Activated T-cell treated with anti-CD3 and anti-CD28 coated beads, Interleukin-2, amount 50 U/mL, for 72 hours (primary cell): Measurements from ENCODE around the gene ROR1. TPM values are rescaled to one million over a fixed set of nuclear protein-coding genes. Genes with fewer than 3 reads are reported as not detected.

Experiments used
- ATAC-seq, 2 donors: fragments of 150-1000 bp; cut with Tn5 transposase; replicated peaks in 1 of 2; 2 replicates each; pipeline ENCODE4 v1.10.0; 2021; ENCODE audit warnings: moderate library complexity in 2 of 2, mild to moderate bottlenecking in 1 of 2
- DNase-seq, 2 donors: peaks; one replicate each; pipeline ENCODE4 v3.0.0; 2021 to 2022; ENCODE audit warnings: mixed read lengths in 1 of 2
- H3K27ac Mint-ChIP-seq: one replicate; pipeline ENCODE4 v1.8.0; 2022; ENCODE audit warnings: mild to moderate bottlenecking, moderate library complexity, mixed read lengths
- H3K27me3 Mint-ChIP-seq: one replicate; pipeline ENCODE4 v1.8.0; 2022; ENCODE audit warnings: low read depth, mixed read lengths
- H3K36me3 Mint-ChIP-seq, 2 donors: one replicate each; pipeline ENCODE4 v1.8.0; 2022; ENCODE audit warnings: mixed read lengths in 2 of 2, mild to moderate bottlenecking in 1 of 2; ENCODE audit not compliant: insufficient read depth in 2 of 2
- H3K4me1 Mint-ChIP-seq: one replicate; pipeline ENCODE4 v1.8.0; 2022; ENCODE audit warnings: low read depth, mixed read lengths
- H3K4me3 Mint-ChIP-seq, 2 donors: one replicate each; pipeline ENCODE4 v1.8.0; 2022; ENCODE audit warnings: mild to moderate bottlenecking in 2 of 2, mixed read lengths in 2 of 2, moderate library complexity in 2 of 2
- H3K9me3 Mint-ChIP-seq, 2 donors: one replicate each; pipeline ENCODE4 v1.8.0; 2022; ENCODE audit warnings: mixed read lengths in 2 of 2
- total RNA-seq, 2 donors: library from RNA; stranded (reverse); gene quantifications; one replicate each; pipeline ENCODE4 v1.2.3, GENCODE V29; 2022

Gene ROR1
- total RNA-seq, 2 donors from 2014 or later = 0.19 TPM; not detected in 1

DNA sequence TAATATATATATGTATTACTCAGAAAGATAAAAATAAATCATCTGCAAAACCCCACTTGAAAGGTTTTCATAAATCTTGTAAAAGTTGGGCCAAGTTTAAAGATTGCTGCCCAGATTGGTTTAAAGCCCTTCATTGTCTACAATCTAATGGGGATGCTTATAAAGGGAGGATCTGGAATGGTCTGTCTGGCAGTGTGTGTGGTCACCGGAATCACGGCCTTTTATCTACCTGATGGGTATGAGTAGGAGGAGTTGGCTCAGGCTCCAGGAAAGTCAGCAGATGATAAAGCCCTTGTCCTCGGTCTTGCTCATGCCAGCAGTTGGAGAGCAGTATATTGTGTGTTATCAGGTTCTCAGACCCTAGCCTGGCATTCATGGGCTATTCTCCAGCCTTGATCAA is 197.7 kb downstream of the ROR1 start:
- Mint-ChIP-seq H3K27me3 (peaks cover 12% of the 10 kb centered on the region), H3K4me1 (peaks cover 2% of the 10 kb centered on the region), H3K36me3 (no peaks in the 10 kb centered on the region), H3K4me3 (no peak overlapping the region), H3K9me3 (no peaks in the 10 kb centered on the region), H3K27ac (no peak overlapping the region)
- ATAC-seq (no peak), DNase-seq (no peak)

DNA sequence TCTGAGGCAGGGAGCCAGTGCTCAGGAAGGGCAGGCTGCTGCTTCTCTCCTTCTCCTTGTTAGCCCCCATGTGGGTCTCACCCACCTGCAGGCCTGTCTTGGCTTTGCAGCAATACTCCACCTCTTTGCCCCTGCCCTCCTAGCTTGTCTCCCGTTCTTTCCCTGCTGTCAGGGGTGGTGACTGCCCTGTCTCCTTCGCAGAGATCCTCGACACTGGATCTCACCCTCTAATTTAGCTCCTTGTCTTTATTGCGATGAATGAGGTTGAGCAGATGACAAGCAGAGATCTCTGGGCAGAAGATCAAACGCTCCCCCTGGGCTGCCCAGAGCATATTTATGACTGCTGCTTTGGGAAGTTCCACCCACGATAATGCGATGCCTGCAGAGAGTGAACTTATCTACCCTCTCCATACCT is 199.2 kb downstream of the ROR1 start:
- no peaks in the 10 kb centered on the region for H3K4me1 Mint-ChIP-seq
- H3K27me3 Mint-ChIP-seq = peaks cover 9% of the 10 kb centered on the region
- peaks cover 0 to 2% of the 10 kb centered on the region in 2 donors for H3K9me3 Mint-ChIP-seq
- H3K27ac Mint-ChIP-seq = no peak overlapping the region
- H3K36me3 Mint-ChIP-seq = no peaks in the 10 kb centered on the region
- no peak overlapping the region for H3K4me3 Mint-ChIP-seq
- ATAC-seq = no peak
- no peak for DNase-seq

DNA sequence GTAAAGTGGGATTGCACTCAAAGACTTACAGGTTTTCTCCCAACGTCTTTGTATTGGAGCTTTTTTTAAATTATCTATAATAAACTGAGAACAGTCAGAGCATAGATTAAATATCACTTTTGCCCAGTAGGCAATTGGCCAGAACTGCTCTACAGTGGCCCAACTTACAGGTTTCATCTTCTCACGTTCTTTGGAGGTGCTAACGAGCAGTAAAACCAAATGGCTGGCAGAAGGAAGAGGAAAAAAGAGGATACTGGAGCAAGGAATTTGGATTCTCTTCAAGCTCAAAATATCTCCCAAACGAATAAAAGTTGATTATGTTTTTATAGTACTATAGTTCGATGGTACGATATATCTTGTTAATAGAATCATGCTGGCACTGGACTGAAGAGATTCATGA is 201.1 kb downstream of the ROR1 start:
- ATAC-seq (no peak), DNase-seq (no peak)
- Mint-ChIP-seq H3K9me3 (peaks cover 0 to 2% of the 10 kb centered on the region in 2 donors), H3K27ac (no peak overlapping the region), H3K27me3 (peaks cover under 1% of the 10 kb centered on the region), H3K4me1 (no peaks in the 10 kb centered on the region), H3K4me3 (no peak overlapping the region), H3K36me3 (no peaks in the 10 kb centered on the region)

DNA sequence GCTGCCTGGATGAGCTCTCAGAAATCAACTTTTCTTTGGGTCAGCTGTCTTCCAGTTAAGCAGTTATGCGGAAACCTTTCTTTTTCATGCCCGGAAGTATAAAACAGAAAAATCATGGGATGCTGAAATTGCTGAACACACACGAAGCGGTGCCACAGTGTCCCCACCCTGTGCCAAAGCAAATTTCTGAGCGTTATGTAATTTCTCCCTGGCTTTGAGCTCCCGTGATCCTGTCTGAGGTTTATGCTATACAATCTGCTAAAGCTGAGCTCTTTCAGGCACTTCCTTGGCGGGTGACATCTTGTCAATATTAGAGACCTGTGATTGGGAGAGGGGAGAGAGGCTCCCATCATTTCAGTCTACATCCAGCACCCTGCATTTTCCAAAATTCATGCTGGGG is 201.7 kb downstream of the ROR1 start:
- DNase-seq = no peak
- no peak overlapping the region for H3K27ac Mint-ChIP-seq
- H3K9me3 Mint-ChIP-seq = peaks cover 0 to 2% of the 10 kb centered on the region in 2 donors
- ATAC-seq = no peak
- H3K4me3 Mint-ChIP-seq = no peak overlapping the region
- H3K27me3 Mint-ChIP-seq = no peaks in the 10 kb centered on the region
- H3K4me1 Mint-ChIP-seq = no peaks in the 10 kb centered on the region
- H3K36me3 Mint-ChIP-seq = no peaks in the 10 kb centered on the region

DNA sequence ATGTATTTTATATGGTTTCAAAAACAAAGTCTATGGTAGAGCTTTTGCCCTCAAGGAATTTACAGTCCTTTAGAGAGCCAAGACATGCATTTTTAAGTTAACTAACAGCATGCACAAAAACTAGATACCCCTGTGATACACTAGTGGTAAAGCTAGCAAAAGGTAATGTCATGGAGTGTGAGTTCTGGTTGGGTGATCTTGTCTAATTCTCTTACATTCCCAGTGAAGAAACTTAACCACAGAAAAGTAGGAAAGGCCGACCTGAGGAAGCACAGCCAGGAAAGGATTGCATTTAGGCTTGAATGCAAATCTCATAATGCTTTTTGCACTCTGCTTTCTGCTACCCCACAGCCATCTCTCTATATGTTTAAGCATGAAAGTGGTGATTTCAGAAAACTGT is 202.2 kb downstream of the ROR1 start:
- Mint-ChIP-seq H3K27ac (no peak overlapping the region), H3K9me3 (peaks cover 0 to 2% of the 10 kb centered on the region in 2 donors), H3K36me3 (no peaks in the 10 kb centered on the region), H3K27me3 (no peaks in the 10 kb centered on the region), H3K4me3 (no peak overlapping the region), H3K4me1 (no peaks in the 10 kb centered on the region)
- DNase-seq (no peak), ATAC-seq (no peak)

DNA sequence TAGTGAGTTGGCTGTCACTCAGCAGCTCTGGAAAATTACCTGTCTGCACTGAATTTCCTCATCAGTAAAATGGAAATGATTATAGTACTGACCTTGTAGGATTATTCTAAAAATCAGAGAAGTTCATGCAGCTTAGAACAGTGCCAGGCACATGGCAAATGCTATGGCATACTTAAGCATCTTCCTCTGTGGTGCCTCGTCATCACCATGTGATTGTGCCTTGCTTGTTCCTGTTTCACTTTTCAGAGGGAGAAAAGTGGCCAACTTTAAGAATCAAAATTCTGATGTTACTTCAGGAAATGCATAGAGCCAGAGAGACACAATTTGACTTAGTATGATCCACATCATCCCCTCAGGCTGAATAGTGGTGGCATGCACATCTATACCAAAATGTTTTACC is 203.6 kb downstream of the ROR1 start:
- DNase-seq (no peak), ATAC-seq (no peak)
- Mint-ChIP-seq H3K4me1 (no peaks in the 10 kb centered on the region), H3K27ac (no peak overlapping the region), H3K27me3 (no peaks in the 10 kb centered on the region), H3K4me3 (no peak overlapping the region), H3K9me3 (peaks cover 0 to 2% of the 10 kb centered on the region in 2 donors), H3K36me3 (no peaks in the 10 kb centered on the region)

DNA sequence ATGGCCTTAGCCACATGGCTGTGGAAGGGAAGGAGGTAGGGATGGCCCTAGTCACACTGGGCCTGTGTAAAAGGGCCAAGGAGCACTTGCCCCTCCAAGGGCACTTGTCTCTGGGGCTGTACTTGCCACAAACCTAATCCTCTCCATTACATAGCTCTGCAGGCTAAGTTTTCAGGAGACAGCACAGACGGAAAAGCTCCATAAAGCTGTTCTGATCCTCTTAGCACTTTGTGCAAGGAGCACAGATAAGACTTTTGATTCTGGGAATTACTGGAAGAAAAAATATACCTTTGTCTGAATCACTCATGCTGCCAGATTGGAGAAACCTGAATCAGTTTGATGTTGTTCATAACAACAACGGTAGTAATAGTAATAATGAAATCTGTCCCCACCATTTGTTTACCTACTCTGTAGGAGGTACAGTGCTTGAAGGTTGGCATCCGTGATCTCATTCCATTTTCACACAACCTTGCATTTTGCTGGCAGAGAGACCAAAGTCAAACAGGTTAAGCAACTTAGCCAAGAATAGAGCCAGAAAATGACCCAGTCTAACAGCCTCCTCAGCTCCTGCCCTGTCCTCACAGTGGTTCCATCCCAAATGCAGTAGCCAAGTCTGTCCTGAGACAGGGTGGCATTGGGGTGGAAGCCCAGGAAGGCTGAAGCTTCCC is 207.1 kb downstream of the ROR1 start:
- no peak for DNase-seq
- Mint-ChIP-seq H3K27me3 (no peaks in the 10 kb centered on the region), H3K4me3 (no peak overlapping the region), H3K27ac (no peak overlapping the region), H3K36me3 (no peaks in the 10 kb centered on the region), H3K4me1 (no peaks in the 10 kb centered on the region), H3K9me3 (peaks cover 0 to 2% of the 10 kb centered on the region in 2 donors)
- ATAC-seq = no peak

DNA sequence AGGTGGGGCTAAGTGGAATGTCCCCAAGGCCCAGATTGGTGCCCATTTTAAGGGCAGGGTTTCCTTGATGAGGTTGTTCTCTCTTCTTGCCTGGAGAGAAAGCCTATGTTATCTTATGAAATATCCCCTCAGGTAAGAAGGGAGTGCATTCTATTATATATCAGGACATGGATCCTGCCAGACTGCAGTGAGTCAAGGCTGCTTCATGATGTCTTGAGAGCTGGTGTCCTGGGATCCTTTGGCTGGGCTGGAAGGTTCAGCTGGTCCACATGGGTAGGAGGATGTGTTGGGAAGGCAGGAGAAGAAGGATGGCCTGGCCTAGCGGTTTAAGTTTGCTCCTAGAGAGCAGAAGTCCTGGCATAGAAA is 207.6 kb downstream of the ROR1 start:
- DNase-seq = no peak
- H3K27ac Mint-ChIP-seq = no peak overlapping the region
- H3K4me3 Mint-ChIP-seq = no peak overlapping the region
- peaks cover 0 to 2% of the 10 kb centered on the region in 2 donors for H3K9me3 Mint-ChIP-seq
- H3K36me3 Mint-ChIP-seq = no peaks in the 10 kb centered on the region
- no peaks in the 10 kb centered on the region for H3K4me1 Mint-ChIP-seq
- no peaks in the 10 kb centered on the region for H3K27me3 Mint-ChIP-seq
- no peak for ATAC-seq

DNA sequence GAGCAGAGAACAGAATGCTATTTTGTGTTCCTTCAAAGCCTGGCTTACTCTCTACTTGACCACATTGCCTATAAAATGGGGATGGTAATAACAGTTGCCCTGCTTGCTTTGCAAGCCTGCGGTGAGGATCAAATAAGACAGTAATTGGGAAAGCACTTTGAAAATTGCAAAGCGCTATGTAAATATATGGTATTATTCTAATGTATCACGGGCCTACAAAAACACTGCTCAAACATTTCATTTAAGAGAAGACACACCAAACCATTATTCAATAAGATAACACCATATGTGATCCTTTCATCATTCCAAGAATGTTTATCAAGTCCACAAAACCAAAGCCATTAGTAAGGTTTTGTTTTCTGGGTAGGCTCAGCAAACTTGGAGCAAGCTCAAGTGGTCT is 208.4 kb downstream of the ROR1 start:
- no peaks in the 10 kb centered on the region for H3K36me3 Mint-ChIP-seq
- H3K4me1 Mint-ChIP-seq = no peaks in the 10 kb centered on the region
- no peaks in the 10 kb centered on the region for H3K9me3 Mint-ChIP-seq
- H3K4me3 Mint-ChIP-seq = no peak overlapping the region
- no peak overlapping the region for H3K27ac Mint-ChIP-seq
- ATAC-seq = no peak
- no peaks in the 10 kb centered on the region for H3K27me3 Mint-ChIP-seq
- DNase-seq = no peak

DNA sequence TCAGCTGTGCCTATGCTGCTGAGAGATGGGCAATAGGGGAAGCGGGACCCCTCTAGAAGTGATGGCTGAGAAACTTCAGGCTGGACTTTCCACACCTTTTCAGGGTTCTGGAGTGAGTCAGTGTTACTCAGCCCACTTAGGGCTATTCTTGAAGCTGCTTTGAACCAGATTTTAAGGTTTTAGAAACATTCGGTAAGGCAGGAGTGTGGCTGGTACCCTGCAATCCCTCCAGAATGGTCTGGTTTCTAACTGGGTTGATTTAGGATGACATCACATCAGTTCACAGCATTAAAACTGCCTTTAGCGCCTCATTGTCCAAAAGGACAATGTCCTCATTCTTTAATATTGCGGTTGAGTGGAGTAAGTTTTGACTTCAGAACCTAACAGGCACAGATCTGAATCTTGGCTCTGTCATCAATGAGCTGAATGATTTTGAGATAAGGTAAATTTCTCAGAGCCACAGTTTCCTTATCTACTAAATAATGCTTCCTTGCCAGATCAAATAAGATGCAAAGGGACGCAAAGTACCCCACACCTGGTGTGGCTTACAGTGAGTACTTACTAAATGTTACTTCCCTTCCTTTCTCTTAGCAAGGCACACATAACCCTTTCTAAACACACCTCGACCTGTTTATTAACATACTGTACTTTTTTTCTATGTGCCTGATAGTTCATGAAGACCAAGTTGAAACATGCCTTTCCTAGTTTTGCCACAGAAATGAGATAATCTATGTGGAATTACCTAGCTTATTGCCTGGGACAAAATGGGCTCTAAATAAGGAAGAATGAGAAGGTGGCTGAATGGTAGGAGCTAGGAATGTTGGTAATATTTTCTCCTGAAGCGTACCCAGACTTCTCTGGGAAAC is 209.8 kb downstream of the ROR1 start:
- Mint-ChIP-seq H3K36me3 (no peaks in the 10 kb centered on the region), H3K27me3 (no peaks in the 10 kb centered on the region), H3K4me3 (no peak overlapping the region), H3K9me3 (no peaks in the 10 kb centered on the region), H3K27ac (no peak overlapping the region), H3K4me1 (no peaks in the 10 kb centered on the region)
- DNase-seq = no peak
- ATAC-seq = no peak

DNA sequence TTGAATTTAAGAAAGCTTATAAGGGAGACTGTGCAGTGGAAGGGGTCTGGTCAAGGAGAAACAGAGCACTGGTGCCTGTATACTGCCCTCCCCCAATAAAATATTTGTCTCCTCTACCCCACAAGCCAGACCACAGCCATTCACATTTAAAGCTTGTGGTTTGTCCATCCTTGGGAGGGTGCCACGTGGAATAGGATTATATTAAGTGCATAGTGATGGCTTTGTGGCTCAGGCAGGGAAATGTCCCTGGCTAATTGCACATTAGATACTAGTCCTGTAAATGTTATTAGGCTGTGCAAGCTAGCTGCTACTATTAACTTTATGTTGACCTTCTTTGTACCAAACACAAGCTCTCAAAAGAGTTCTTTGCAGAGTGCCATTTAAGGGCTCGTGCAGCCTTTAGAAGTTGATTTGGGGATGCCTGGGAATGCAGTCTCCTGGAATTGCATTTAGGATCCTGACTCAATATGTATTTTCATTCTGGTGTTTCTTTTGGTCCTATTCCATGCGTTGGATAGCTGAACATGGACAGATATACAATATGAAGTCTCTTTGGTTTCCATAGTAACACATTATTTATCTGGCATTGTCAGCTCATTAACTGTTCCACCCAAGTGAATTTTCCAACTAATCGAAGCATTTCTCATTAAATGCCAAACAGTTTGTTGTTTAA is 210.6 kb downstream of the ROR1 start:
- no peak overlapping the region for H3K4me3 Mint-ChIP-seq
- ATAC-seq (no peak), DNase-seq (no peak)
- no peaks in the 10 kb centered on the region for H3K36me3 Mint-ChIP-seq
- H3K4me1 Mint-ChIP-seq = no peaks in the 10 kb centered on the region
- no peaks in the 10 kb centered on the region for H3K27me3 Mint-ChIP-seq
- no peak overlapping the region for H3K27ac Mint-ChIP-seq
- H3K9me3 Mint-ChIP-seq = no peaks in the 10 kb centered on the region

DNA sequence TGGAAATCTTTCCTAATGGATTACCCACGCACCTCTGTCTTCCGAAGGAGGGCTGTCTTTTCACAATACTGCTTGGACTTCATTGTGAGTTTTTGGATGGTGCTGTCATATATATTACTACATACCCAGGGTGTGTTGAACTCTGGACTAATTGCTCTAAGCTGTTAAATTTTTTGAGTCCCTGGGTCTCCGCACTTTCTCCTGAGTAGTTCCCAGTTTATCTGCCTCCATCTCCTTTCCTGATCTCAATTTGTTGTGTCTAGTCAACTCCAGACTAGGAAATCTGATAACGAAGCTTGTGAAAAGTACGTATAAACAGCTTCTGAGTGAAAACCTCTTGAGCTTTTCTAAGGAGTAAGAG is 211.1 kb downstream of the ROR1 start:
- Mint-ChIP-seq H3K4me3 (no peak overlapping the region), H3K4me1 (no peaks in the 10 kb centered on the region), H3K36me3 (no peaks in the 10 kb centered on the region), H3K27ac (no peak overlapping the region), H3K9me3 (no peaks in the 10 kb centered on the region), H3K27me3 (no peaks in the 10 kb centered on the region)
- DNase-seq (no peak), ATAC-seq (no peak)

DNA sequence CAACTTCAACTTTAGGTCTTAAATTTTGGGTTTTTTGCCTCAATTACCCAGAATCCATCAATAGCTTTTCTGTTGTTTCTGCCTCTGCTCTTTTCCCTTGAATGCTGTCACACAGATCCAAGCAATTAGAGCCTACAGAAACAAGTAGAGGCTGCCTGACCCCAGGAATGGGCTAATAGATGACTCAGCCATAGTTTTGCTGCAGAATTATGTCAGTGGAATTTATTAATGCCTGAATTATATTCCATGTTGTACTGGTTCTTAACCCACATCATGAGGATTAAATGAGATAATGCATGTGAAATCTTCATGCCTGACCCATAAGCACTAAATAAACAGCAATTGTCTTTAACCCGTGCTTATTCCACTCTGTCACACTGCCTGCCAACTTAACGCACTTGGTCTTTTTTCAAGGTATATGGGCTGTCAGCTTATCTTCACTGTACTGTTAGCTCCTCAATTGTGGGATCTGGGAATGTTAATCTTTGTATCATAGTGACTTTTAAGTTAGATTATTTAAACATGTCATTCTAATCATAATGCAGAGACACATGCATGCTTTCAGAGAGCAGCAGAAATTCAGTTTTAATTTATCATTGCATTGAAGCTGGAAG is 213.3 kb downstream of the ROR1 start:
- no peak for DNase-seq
- H3K4me1 Mint-ChIP-seq = no peaks in the 10 kb centered on the region

More for the DNA sequence above, 213.3 kb downstream of the ROR1 start:
- Mint-ChIP-seq H3K36me3 (no peaks in the 10 kb centered on the region), H3K27ac (no peak overlapping the region), H3K27me3 (no peaks in the 10 kb centered on the region), H3K9me3 (no peaks in the 10 kb centered on the region), H3K4me3 (no peak overlapping the region)
- no peak for ATAC-seq
